ENCODE data around the gene ARL14EPL.
"Not testable (repeated sequence)": the region's sequence is repeated elsewhere in the genome, so short reads cannot be mapped to it uniquely, and the experiment has no call there.

ARL14EPL gene

GRCh38 chr5:116046823-116047222 is 14.6 kb downstream of the ARL14EPL start:
- DNase-seq (ENCODE audit: low spot score): no peak

GRCh38 chr5:116058346-116058936 is 26.2 kb downstream of the ARL14EPL start:
- no peak for DNase-seq (ENCODE audit: low spot score)

- no peak for DNase-seq (ENCODE audit: low spot score)
Measured at GRCh38 chr5:116062352-116062751, 30.1 kb downstream of the ARL14EPL start.

- no peak for DNase-seq (ENCODE audit: low spot score)
Measured at GRCh38 chr5:116063950-116064349, 31.7 kb downstream of the ARL14EPL start.

- no peak for DNase-seq (ENCODE audit: low spot score)
Measured at GRCh38 chr5:116068028-116068632, 35.9 kb downstream of the ARL14EPL start.

GRCh38 chr5:116071211-116071610 is 38.9 kb downstream of the ARL14EPL start:
- DNase-seq (ENCODE audit: low spot score): no peak

GRCh38 chr5:116075191-116075831 is 43.0 kb downstream of the ARL14EPL start:
- no peak for DNase-seq (ENCODE audit: low spot score)

GRCh38 chr5:116076496-116076895 is 44.2 kb downstream of the ARL14EPL start:
- DNase-seq (ENCODE audit: low spot score): no peak

GRCh38 chr5:116078199-116078598 is 45.9 kb downstream of the ARL14EPL start:
- DNase-seq (ENCODE audit: low spot score): no peak

- DNase-seq (ENCODE audit: low spot score): peak; percentile 54
Measured at GRCh38 chr5:116084287-116084691, 52.0 kb downstream of the ARL14EPL start.

GRCh38 chr5:116084871-116085715 is 52.8 kb downstream of the ARL14EPL start, which contains the start of gene COMMD10:
Gene COMMD10 (plus strand): TSS chr5:116085025.
- peak; percentile 88 for DNase-seq (ENCODE audit: low spot score)

- not testable (repeated sequence) for DNase-seq (ENCODE audit: low spot score)
Measured at GRCh38 chr5:116086309-116086708, 54.0 kb downstream of the ARL14EPL start.

GRCh38 chr5:116088062-116088461 is 55.8 kb downstream of the ARL14EPL start:
- DNase-seq (ENCODE audit: low spot score): no peak

- no peak for DNase-seq (ENCODE audit: low spot score)
Measured at GRCh38 chr5:116090302-116090701, 58.0 kb downstream of the ARL14EPL start.

GRCh38 chr5:116091416-116091815 is 59.1 kb downstream of the ARL14EPL start:
- DNase-seq (ENCODE audit: low spot score): no peak

- no peak for DNase-seq (ENCODE audit: low spot score)
Measured at GRCh38 chr5:116097301-116097700, 65.0 kb downstream of the ARL14EPL start.

GRCh38 chr5:116098998-116099397 is 66.7 kb downstream of the ARL14EPL start:
- DNase-seq (ENCODE audit: low spot score): no peak

GRCh38 chr5:116104941-116105340 is 72.7 kb downstream of the ARL14EPL start:
- not testable (repeated sequence) for DNase-seq (ENCODE audit: low spot score)

All from ecto neural progenitor cell (in vitro differentiated cells).